SK-N-SH (cell line): Measurements from ENCODE around the gene VSIG10L2.

Experiments used
- EP300 ChIP-seq, 2 experiments: IDR thresholded peaks; 2 replicates each; pipeline versions ENCODE4 v1.4.0 to v1.6.1; 2012; ENCODE audit warnings: borderline replicate concordance in 1 of 2, low read depth in 1 of 2, low read length in 1 of 2
- FOSL2 ChIP-seq: IDR thresholded peaks from 2 replicates; pipeline ENCODE4 v1.4.0; 2012; ENCODE audit warnings: low read depth, mild to moderate bottlenecking, moderate library complexity, borderline replicate concordance
- GABPA ChIP-seq: IDR thresholded peaks from 2 replicates; pipeline ENCODE4 v1.4.0; 2012; ENCODE audit warnings: low read depth, mild to moderate bottlenecking
- POLR2AphosphoS5 ChIP-seq: IDR thresholded peaks from 2 replicates; pipeline ENCODE4 v1.6.1; 2012; ENCODE audit warnings: low read depth, low read length
- RAD21 ChIP-seq: IDR thresholded peaks from 2 replicates; pipeline ENCODE4 v1.6.1; 2012; ENCODE audit warnings: mild to moderate bottlenecking, low read length
- RCOR1 ChIP-seq: fragments of 150-350 bp; IDR thresholded peaks from 2 replicates; pipeline ENCODE4 v1.6.1; 2017; ENCODE audit warnings: antibody characterized with exemption, low read length
- TAF1 ChIP-seq: IDR thresholded peaks from 2 replicates; pipeline ENCODE4 v1.6.1; 2012; ENCODE audit warnings: low read depth, mild to moderate bottlenecking, low read length, moderate library complexity, borderline replicate concordance
- YY1 ChIP-seq: IDR thresholded peaks from 2 replicates; pipeline ENCODE4 v1.4.0; 2012; ENCODE audit warnings: low read depth, mild to moderate bottlenecking
- TF ChIP-seq, protein P1 (sequence below): fragments of 200-600 bp; sonication (generic); IDR thresholded peaks from 2 replicates; pipeline ENCODE4 v1.6.1; 2017; ENCODE audit warnings: antibody characterized with exemption, mild to moderate bottlenecking, moderate library complexity
- TF ChIP-seq, protein P2 (sequence below): IDR thresholded peaks from 2 replicates; pipeline ENCODE4; 2012
- TF ChIP-seq, protein P3 (sequence below): fragments of 150-350 bp; IDR thresholded peaks from 2 replicates; pipeline ENCODE4 v1.6.1; 2017; ENCODE audit warnings: antibody characterized with exemption, low read length, low read depth, borderline replicate concordance

DNA sequence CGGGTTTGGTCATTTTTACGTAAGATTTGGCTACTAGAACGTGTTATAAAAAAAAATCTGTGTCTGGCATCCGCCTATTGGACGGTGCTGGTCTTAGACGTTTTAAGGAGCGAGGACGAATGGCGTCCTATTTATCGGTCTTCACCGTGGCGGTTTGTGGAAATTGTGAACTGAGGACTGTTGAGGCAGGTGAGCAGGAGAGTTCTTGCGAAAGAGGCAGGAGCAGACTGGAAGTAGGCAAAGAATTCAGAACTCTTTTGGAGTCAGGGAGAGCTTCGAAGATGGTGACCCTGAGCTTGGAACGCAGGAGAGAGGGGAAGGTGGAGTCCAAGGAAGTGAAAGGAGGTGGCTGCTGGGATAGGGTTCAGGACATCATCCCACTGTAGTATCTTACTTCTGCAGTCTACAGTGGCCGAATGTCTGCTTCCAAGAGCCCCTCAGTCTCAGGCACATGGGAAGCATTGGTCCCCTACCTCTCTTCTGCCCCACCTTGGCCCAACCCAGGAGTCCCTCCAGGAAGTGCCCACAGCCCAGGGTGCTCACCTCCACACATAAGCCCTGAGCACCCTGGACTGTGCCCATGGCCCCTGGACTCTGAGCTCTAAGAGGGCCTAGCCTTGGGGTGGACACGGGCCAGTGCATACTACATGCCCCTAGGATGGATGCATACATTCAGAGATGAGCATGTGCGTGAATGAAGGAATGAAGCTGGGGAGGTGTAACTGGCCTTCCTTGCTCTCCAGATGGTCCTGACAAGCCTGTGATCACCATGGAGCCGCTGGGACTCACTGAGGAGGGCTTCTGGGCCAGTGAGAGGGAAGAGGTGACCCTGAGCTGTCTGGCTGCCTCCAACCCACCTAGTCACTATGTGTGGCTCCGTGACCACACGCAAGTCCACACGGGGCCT lies 3.7 kb downstream of the VSIG10L2 start:
- TF ChIP-seq, protein P1, sequence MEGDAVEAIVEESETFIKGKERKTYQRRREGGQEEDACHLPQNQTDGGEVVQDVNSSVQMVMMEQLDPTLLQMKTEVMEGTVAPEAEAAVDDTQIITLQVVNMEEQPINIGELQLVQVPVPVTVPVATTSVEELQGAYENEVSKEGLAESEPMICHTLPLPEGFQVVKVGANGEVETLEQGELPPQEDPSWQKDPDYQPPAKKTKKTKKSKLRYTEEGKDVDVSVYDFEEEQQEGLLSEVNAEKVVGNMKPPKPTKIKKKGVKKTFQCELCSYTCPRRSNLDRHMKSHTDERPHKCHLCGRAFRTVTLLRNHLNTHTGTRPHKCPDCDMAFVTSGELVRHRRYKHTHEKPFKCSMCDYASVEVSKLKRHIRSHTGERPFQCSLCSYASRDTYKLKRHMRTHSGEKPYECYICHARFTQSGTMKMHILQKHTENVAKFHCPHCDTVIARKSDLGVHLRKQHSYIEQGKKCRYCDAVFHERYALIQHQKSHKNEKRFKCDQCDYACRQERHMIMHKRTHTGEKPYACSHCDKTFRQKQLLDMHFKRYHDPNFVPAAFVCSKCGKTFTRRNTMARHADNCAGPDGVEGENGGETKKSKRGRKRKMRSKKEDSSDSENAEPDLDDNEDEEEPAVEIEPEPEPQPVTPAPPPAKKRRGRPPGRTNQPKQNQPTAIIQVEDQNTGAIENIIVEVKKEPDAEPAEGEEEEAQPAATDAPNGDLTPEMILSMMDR: no peak
- TF ChIP-seq RCOR1 (no peak), GABPA (no peak), POLR2AphosphoS5 (no peak), TAF1 (no peak), RAD21 (no peak), FOSL2 (no peak), YY1 (no peak), EP300 (IDR thresholded peaks at IDR 0.05; ENCODE audit: borderline replicate concordance in 1 of 2, low read depth in 1 of 2, low read length in 1 of 2) (no peak)
- TF ChIP-seq, protein P2, sequence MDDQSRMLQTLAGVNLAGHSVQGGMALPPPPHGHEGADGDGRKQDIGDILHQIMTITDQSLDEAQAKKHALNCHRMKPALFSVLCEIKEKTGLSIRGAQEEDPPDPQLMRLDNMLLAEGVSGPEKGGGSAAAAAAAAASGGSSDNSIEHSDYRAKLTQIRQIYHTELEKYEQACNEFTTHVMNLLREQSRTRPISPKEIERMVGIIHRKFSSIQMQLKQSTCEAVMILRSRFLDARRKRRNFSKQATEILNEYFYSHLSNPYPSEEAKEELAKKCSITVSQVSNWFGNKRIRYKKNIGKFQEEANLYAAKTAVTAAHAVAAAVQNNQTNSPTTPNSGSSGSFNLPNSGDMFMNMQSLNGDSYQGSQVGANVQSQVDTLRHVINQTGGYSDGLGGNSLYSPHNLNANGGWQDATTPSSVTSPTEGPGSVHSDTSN: no peak
- TF ChIP-seq, protein P3, sequence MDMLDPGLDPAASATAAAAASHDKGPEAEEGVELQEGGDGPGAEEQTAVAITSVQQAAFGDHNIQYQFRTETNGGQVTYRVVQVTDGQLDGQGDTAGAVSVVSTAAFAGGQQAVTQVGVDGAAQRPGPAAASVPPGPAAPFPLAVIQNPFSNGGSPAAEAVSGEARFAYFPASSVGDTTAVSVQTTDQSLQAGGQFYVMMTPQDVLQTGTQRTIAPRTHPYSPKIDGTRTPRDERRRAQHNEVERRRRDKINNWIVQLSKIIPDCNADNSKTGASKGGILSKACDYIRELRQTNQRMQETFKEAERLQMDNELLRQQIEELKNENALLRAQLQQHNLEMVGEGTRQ: no peak
